ENCODE measurements around the gene ZPBP. TPM values are rescaled to one million over a fixed set of nuclear protein-coding genes. Genes with fewer than 3 reads are reported as not detected.

ZPBP gene
- total and polyA plus RNA-seq, 12 donors, result 0.72 TPM; not detected in 11

DNA sequence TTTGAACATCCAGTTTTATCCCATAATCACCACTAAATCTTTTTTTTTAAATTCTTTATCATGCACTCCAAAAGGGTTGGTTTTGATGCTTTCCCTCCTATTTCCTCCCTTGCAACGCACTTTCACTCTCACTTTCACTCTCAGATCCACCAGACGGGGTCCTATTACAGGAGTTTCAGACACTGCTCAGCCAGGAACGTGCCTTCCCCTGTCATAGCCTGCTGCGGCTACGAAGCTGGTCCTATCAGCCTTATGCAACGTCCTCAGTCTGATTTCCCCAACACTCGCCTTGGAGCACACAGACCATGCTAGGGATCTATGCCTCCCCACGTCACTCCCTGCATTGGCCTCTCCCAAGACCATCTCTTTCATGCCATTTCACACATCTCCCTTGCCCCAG is 23.4 kb downstream of the ZPBP start:
- peak overlapping the region in 2 of 4 donors; percentile 34 to 53 for H3K4me3 ChIP-seq
- no peaks in the 10 kb centered on the region for H3K36me3 ChIP-seq (replicated peaks in 1 of 2)
- intact Hi-C loops (cut with DNase I), result no loop called here
- H3K27ac ChIP-seq, result peak overlapping the region in 2 of 5 donors; percentile 55 to 60
- DNase-seq, result peak in 6 of 7 donors; percentile 13 to 64 (median 49)
- H3K27me3 ChIP-seq, result no peaks in the 10 kb centered on the region
- WGBS, 4 donors, result 24 to 60% (median 36%) methylated on average over 8 of the region's 8 CpGs
- no peak for TF ChIP-seq POLR2A (IDR thresholded peaks at IDR 0.05)
- H3K4me1 ChIP-seq (replicated peaks in 1 of 2), result peaks cover 6 to 18% of the 10 kb centered on the region in 2 donors
- H3K9me3 ChIP-seq (replicated peaks in 1 of 3), result peaks cover 0 to 14% (median 4%) of the 10 kb centered on the region in 3 donors

DNA sequence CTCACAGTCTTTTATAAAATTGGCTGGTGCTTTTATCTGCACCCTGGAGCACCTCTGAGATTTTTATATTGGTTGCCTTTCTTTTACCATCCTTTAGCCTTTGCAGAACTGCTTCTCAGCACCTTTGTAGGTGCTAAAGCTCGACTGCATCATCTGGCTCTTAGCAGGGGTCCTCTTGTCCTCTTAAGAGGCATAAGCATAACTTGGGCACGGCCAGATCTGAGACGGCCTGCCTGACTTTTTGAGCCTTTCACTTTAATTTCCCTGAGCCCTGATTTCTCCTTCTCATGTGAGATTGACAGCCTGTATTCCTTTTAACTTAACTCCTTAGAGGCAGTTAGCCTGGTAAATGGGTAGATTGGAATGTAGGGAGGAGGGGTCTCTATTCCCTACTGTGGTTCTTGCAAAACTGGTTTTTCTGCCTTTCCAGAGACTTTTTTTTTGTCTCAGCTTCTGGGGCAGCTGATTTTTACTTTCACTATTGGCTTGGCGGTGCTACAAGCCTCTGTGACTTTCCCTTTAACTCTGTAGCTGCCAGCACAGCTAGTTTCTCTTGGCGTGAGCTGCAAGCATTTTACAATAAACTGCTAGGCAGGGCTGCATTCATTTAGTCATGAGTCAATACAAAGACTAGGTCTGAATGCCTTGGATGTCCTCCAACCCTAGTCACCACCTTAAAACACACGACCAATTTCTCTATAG is 24.0 kb downstream of the ZPBP start:
- Histone ChIP-seq H3K4me3 (peak overlapping the region in 3 of 4 donors; percentile 28 to 53 (median 34)), H3K27ac (peak overlapping the region in 4 of 5 donors; percentile 5 to 60 (median 30)), H3K36me3 (replicated peaks in 1 of 2) (no peaks in the 10 kb centered on the region), H3K27me3 (no peaks in the 10 kb centered on the region), H3K9me3 (replicated peaks in 1 of 3) (peaks cover 0 to 10% (median 4%) of the 10 kb centered on the region in 3 donors), H3K4me1 (replicated peaks in 1 of 2) (peaks cover 6 to 18% of the 10 kb centered on the region in 2 donors)
- TF ChIP-seq POLR2A (IDR thresholded peaks at IDR 0.05), result no peak
- TF ChIP-seq, protein P1, sequence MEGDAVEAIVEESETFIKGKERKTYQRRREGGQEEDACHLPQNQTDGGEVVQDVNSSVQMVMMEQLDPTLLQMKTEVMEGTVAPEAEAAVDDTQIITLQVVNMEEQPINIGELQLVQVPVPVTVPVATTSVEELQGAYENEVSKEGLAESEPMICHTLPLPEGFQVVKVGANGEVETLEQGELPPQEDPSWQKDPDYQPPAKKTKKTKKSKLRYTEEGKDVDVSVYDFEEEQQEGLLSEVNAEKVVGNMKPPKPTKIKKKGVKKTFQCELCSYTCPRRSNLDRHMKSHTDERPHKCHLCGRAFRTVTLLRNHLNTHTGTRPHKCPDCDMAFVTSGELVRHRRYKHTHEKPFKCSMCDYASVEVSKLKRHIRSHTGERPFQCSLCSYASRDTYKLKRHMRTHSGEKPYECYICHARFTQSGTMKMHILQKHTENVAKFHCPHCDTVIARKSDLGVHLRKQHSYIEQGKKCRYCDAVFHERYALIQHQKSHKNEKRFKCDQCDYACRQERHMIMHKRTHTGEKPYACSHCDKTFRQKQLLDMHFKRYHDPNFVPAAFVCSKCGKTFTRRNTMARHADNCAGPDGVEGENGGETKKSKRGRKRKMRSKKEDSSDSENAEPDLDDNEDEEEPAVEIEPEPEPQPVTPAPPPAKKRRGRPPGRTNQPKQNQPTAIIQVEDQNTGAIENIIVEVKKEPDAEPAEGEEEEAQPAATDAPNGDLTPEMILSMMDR (IDR thresholded peaks at IDR 0.05), result no peak
- peak in 5 of 7 donors; percentile 33 to 64 (median 44) for DNase-seq
- intact Hi-C loops (cut with DNase I), result no loop called here
- 0 to 5% (median 2%) methylated on average over 6 of the region's 6 CpGs for WGBS, 4 donors

DNA sequence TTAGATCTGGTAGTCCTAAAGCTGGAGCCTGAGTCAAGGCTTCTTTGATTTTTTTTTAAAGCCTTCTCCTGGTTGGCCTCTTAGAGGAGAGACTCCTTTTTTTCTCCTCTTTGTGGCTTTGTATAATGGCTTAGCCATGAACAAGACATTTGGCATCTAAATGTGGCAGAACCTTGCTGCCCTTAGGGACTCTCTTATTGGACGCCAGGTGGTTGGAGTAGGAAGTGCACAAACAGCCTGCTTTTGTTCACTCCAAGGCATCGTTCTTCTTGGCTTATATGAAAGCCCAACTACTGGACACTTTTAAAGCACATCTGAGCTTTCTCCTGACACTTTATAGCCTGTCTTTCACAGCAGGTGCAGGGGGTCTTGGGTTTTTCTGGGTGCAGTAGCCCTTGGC is 25.0 kb downstream of the ZPBP start:
- H3K4me1 ChIP-seq (replicated peaks in 1 of 2), result peaks cover 6 to 18% of the 10 kb centered on the region in 2 donors
- H3K36me3 ChIP-seq (replicated peaks in 1 of 2), result no peaks in the 10 kb centered on the region
- peak overlapping the region in 2 of 4 donors; percentile 34 to 53 for H3K4me3 ChIP-seq
- peaks cover 0 to 6% (median under 1%) of the 10 kb centered on the region in 3 donors for H3K9me3 ChIP-seq (replicated peaks in 1 of 3)
- WGBS, 4 donors, result 6 to 21% (median 14%) methylated on average over 2 of the region's 2 CpGs
- no peaks in the 10 kb centered on the region for H3K27me3 ChIP-seq
- DNase-seq, result peak in 5 of 7 donors; percentile 17 to 58 (median 40)
- H3K27ac ChIP-seq, result no peak overlapping the region
- intact Hi-C loops (cut with DNase I), result no loop called here
- TF ChIP-seq POLR2A (IDR thresholded peaks at IDR 0.05), result no peak
- TF ChIP-seq, protein P1 (IDR thresholded peaks at IDR 0.05), result peak; percentile 24 to 53 (median 40)

DNA sequence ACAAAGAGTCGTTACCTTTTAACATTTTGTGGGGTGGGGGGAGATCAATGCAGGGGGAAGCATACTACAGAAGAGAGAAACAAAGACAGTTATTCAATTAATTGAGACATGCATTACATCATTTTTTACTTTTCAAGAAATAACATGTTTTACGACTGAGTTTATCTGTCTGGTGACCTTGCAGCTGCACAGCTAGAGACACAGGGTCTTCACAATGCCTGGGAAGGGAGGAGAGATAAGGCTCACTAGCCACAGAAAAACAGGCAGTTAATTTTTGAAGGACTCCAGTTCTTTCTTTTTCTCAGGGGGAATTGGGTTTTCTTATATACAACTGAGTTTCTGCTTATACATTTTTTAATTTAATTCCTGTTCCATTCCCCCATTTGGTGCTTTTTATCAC is 30.1 kb downstream of the ZPBP start:
- no peaks in the 10 kb centered on the region for H3K9me3 ChIP-seq (replicated peaks in 1 of 3)
- WGBS, 4 donors, result 25 to 37% (median 34%) methylated on average over 2 of the region's 2 CpGs
- no peak overlapping the region for H3K27ac ChIP-seq
- H3K4me1 ChIP-seq (replicated peaks in 1 of 2), result peaks cover 0 to 5% of the 10 kb centered on the region in 2 donors
- intact Hi-C loops (cut with DNase I), result no loop called here
- no peaks in the 10 kb centered on the region for H3K36me3 ChIP-seq (replicated peaks in 1 of 2)
- no peaks in the 10 kb centered on the region for H3K27me3 ChIP-seq
- TF ChIP-seq POLR2A (IDR thresholded peaks at IDR 0.05), result no peak
- TF ChIP-seq, protein P1 (IDR thresholded peaks at IDR 0.05), result no peak
- no peak overlapping the region for H3K4me3 ChIP-seq
- no peak for DNase-seq
